ENCODE measurements around the gene HIVEP3. TPM values are rescaled to one million over a fixed set of nuclear protein-coding genes. Genes with fewer than 3 reads are reported as not detected.
A peak's percentile ranks its signal among the peaks of the same experiment; 100 is the strongest.

HIVEP3 gene
- total RNA-seq, 1 donor from 2014 or later = 6.4 TPM

GRCh38 chr1:41495210-41495948, 423.3 kb downstream of the HIVEP3 start:
- intact Hi-C loops (cut with DNase I) = no loop called here
- ATAC-seq (ENCODE audit: poor library complexity) (no peak), DNase-seq (peak; percentile 46)

GRCh38 chr1:41494351-41495209, 424.1 kb downstream of the HIVEP3 start:
- no peak for ATAC-seq (ENCODE audit: poor library complexity)
- DNase-seq = peak; percentile 20
- intact Hi-C loops (cut with DNase I) = no loop called here

- ATAC-seq (ENCODE audit: poor library complexity) (no peak), DNase-seq (peak; percentile 31)
- intact Hi-C loops (cut with DNase I) = no loop called here
Measured at GRCh38 chr1:41493626-41494350, 424.9 kb downstream of the HIVEP3 start.

- ATAC-seq (ENCODE audit: poor library complexity) (no peak), DNase-seq (peak; percentile 38)
- intact Hi-C loops (cut with DNase I) = no loop called here
Measured at GRCh38 chr1:41493117-41493536, 425.6 kb downstream of the HIVEP3 start.

GRCh38 chr1:41492341-41492848, 426.3 kb downstream of the HIVEP3 start:
- ATAC-seq (ENCODE audit: poor library complexity) (no peak), DNase-seq (peak; percentile 32)
- intact Hi-C loops (cut with DNase I) = no loop called here

GRCh38 chr1:41490911-41491310, 427.8 kb downstream of the HIVEP3 start:
- ATAC-seq (ENCODE audit: poor library complexity) (no peak), DNase-seq (no peak)

GRCh38 chr1:41489561-41489960, 429.2 kb downstream of the HIVEP3 start:
- ATAC-seq (ENCODE audit: poor library complexity) (no peak), DNase-seq (no peak)
- intact Hi-C loops (cut with DNase I) = no loop called here

More at GRCh38 chr1:41490911-41491310, 427.8 kb downstream of the HIVEP3 start:
- intact Hi-C loops (cut with DNase I) = no loop called here

- DNase-seq (peak; percentile 31), ATAC-seq (ENCODE audit: poor library complexity) (no peak)
- intact Hi-C loops (cut with DNase I) = no loop called here
Measured at GRCh38 chr1:41488040-41488951, 430.4 kb downstream of the HIVEP3 start.

GRCh38 chr1:41487126-41488039, 431.3 kb downstream of the HIVEP3 start:
- ATAC-seq (ENCODE audit: poor library complexity) (no peak), DNase-seq (no peak)
- intact Hi-C loops (cut with DNase I) = no loop called here

GRCh38 chr1:41486371-41487125, 432.2 kb downstream of the HIVEP3 start:
- ATAC-seq (ENCODE audit: poor library complexity) = no peak
- intact Hi-C loops (cut with DNase I) = no loop called here
- no peak for DNase-seq

GRCh38 chr1:41486053-41486370, 432.7 kb downstream of the HIVEP3 start:
- intact Hi-C loops (cut with DNase I) = no loop called here
- ATAC-seq (ENCODE audit: poor library complexity) = no peak
- no peak for DNase-seq

GRCh38 chr1:41485605-41486004, 433.1 kb downstream of the HIVEP3 start:
- ATAC-seq (ENCODE audit: poor library complexity) = no peak
- DNase-seq = no peak
- intact Hi-C loops (cut with DNase I) = no loop called here

GRCh38 chr1:41484402-41485241, 434.1 kb downstream of the HIVEP3 start, which contains the start of gene EDN2:
EDN2 (minus strand) TSS chr1:41484683; CDS start chr1:41484601, 82 bp downstream.
- peak; percentile 84 for ATAC-seq (ENCODE audit: poor library complexity)
- intact Hi-C loops (cut with DNase I) = no loop called here
- DNase-seq = peak; percentile 83

GRCh38 chr1:41483960-41484401, 434.7 kb downstream of the HIVEP3 start:
- intact Hi-C loops (cut with DNase I) = no loop called here
- DNase-seq = no peak
- ATAC-seq (ENCODE audit: poor library complexity) = no peak

GRCh38 chr1:41483001-41483850, 435.5 kb downstream of the HIVEP3 start:
- ATAC-seq (ENCODE audit: poor library complexity) (peak; percentile 52), DNase-seq (peak; percentile 70)
- intact Hi-C loops (cut with DNase I) = no loop called here
